Measurements from ENCODE around the gene GLYR1.

DNA sequence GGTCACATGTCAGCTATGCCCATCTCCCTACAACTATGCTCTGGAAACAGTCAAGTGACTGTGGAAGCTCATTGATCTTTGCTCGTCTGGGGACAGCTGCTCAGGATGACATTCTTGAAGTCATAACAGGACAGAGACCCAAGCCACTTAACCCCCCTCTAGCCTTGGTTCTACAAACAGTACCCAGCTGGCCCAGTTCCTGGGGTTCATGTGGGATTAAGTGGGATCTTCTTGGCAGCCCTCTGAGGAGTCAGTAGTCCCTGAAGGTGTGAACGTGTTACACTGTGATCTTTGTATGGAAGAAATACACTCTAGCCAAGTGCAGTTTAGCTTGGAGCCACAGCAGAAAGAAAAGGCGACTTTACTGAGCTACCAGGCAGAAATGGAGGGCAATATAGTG is 26.0 kb upstream of the GLYR1 start:
- no peak for TF ChIP-seq EZH2 (IDR thresholded peaks at IDR 0.05; ENCODE audit: borderline replicate concordance, control insufficient read depth, low read depth, low read length)
- TF ChIP-seq, protein P1, sequence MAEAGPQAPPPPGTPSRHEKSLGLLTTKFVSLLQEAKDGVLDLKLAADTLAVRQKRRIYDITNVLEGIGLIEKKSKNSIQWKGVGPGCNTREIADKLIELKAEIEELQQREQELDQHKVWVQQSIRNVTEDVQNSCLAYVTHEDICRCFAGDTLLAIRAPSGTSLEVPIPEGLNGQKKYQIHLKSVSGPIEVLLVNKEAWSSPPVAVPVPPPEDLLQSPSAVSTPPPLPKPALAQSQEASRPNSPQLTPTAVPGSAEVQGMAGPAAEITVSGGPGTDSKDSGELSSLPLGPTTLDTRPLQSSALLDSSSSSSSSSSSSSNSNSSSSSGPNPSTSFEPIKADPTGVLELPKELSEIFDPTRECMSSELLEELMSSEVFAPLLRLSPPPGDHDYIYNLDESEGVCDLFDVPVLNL (IDR thresholded peaks at IDR 0.05; ENCODE audit: low read depth, low read length) = no peak
- no peak for TF ChIP-seq SRF (IDR thresholded peaks at IDR 0.05; ENCODE audit: low read depth in 2 of 2, low read length in 2 of 2)
